Midbrain (tissue), 1 donor: ENCODE data around the gene SYNRG.
A peak's percentile ranks its signal among the peaks of the same experiment; 100 is the strongest.
"Not testable (repeated sequence)": the region's sequence is repeated elsewhere in the genome, so short reads cannot be mapped to it uniquely, and the experiment has no call there.

Experiments used
- DNase-seq: peaks from one replicate; lab custom pipeline; 2025; lab: John Stamatoyannopoulos, UW

The SYNRG gene, protein sequence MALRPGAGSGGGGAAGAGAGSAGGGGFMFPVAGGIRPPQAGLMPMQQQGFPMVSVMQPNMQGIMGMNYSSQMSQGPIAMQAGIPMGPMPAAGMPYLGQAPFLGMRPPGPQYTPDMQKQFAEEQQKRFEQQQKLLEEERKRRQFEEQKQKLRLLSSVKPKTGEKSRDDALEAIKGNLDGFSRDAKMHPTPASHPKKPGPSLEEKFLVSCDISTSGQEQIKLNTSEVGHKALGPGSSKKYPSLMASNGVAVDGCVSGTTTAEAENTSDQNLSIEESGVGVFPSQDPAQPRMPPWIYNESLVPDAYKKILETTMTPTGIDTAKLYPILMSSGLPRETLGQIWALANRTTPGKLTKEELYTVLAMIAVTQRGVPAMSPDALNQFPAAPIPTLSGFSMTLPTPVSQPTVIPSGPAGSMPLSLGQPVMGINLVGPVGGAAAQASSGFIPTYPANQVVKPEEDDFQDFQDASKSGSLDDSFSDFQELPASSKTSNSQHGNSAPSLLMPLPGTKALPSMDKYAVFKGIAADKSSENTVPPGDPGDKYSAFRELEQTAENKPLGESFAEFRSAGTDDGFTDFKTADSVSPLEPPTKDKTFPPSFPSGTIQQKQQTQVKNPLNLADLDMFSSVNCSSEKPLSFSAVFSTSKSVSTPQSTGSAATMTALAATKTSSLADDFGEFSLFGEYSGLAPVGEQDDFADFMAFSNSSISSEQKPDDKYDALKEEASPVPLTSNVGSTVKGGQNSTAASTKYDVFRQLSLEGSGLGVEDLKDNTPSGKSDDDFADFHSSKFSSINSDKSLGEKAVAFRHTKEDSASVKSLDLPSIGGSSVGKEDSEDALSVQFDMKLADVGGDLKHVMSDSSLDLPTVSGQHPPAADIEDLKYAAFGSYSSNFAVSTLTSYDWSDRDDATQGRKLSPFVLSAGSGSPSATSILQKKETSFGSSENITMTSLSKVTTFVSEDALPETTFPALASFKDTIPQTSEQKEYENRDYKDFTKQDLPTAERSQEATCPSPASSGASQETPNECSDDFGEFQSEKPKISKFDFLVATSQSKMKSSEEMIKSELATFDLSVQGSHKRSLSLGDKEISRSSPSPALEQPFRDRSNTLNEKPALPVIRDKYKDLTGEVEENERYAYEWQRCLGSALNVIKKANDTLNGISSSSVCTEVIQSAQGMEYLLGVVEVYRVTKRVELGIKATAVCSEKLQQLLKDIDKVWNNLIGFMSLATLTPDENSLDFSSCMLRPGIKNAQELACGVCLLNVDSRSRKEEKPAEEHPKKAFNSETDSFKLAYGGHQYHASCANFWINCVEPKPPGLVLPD (N-terminal part only)

DNA sequence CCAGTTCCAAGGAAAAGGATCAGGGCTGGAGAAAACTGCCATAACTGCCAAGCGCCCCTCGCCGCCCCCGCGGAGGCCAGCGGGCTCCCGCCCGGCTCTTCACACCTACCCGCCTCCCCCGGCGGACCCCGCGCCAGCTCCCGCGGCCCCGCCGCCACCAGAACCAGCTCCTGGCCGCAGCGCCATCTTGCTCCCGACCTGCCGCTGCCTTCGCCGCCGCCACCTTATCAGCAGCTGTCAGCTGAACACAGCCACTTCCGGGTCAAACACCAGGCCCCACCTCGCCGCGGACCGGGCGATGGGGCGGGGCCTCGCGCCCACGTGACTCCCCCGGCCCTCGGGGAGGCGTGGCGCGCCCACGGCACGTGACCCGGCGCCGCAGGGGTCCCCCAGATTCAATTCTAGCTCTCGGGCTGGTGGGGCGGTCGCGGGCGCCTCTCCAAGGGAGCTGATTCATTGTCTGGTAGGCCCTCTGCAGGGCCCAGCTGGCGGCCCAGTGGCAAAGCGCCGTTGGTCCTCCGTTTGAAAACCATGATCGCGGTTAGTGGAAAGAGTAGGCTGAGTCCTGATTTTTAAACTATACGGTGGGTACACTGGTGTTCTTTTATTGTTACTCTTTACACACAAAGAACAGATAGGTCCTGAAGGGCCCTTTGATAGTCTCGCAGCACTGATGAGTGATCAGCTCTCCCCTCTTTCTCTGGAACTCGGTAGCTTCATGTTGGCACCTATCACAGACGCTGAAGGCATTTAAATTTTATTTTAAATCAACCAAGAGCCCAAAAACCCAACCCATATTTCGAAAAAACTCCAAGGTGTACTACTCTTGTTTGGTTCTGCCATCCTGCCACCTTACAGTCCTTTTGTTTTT lies at the start of gene SYNRG:
TSS of gene SYNRG (minus strand) at position 249 of the 871 bp plus-strand sequence. CDS start at position 186, 63 bp downstream.
- DNase-seq: peak; percentile 96

GRCh38 chr17:37657202-37657601 lies 48.0 kb upstream of the SYNRG start:
- no peak for DNase-seq

DNA sequence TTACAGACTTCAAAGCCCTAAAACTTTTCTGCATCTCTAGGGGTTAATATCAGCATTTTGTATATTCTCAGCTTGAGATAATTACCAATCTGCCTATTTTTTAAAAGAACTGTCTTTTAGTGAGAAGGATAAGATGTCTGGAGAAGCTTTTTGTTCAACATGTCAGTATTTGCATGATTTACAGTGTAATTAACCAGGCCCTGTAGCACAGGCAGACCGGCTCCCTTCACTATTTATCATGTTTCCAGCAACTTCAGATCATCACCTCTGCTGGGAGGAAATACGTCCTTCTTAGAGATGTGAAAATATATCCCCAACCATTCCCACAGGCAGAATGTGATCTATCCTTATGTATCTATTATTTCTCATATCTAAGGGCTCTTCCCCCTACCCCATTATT lies 42.6 kb upstream of the SYNRG start:
- DNase-seq: no peak

DNA sequence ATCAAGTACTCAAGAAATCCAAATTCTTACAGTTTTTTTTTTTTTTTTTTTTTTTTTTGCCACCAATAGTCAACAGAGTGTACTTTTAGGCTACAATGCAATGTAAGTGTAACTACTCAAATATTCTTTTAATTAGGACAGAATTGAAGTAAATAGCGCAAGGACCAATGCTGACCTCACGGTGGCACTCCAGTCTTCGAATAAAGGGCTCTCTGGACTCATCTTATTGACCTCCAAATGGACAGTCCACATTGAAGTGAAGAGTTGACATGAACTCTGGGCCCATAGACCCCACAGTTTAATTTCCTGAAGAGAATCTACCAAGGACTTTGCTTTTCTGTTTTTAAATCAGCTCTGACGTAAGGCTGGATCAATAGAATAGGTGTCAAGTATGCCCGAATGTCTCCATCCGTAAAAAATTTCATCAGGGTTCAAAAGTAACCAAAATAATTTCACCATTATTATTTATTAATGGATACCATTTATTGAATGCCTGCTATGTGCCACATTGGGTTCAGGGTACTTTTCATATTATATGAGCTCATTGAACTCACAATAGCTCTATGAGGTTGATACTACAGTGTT lies 41.3 kb upstream of the SYNRG start:
- DNase-seq: peak; percentile 2

GRCh38 chr17:37648555-37648954 lies 39.3 kb upstream of the SYNRG start:
- no peak for DNase-seq

GRCh38 chr17:37647856-37648255 lies 38.6 kb upstream of the SYNRG start:
- no peak for DNase-seq

DNA sequence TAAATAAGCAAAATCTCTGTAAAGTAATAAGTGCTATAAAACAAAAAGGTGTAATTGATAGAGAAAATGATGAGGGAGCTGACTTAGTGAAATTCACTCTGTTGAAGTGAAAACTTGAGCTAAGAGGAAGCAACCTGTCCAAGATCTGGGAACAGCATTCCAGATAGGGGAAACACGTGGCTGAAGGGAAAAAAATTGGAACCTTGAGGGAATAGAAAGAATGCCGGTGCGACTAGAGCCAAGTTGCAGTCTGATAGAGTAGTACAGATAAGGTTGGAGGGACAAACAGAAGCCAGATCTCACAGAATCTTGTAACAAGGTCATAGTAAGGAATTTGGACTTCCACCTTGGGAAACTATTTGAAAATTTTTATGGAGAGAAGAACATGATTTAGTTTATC lies 34.7 kb upstream of the SYNRG start:
- peak; percentile 49 for DNase-seq

DNA sequence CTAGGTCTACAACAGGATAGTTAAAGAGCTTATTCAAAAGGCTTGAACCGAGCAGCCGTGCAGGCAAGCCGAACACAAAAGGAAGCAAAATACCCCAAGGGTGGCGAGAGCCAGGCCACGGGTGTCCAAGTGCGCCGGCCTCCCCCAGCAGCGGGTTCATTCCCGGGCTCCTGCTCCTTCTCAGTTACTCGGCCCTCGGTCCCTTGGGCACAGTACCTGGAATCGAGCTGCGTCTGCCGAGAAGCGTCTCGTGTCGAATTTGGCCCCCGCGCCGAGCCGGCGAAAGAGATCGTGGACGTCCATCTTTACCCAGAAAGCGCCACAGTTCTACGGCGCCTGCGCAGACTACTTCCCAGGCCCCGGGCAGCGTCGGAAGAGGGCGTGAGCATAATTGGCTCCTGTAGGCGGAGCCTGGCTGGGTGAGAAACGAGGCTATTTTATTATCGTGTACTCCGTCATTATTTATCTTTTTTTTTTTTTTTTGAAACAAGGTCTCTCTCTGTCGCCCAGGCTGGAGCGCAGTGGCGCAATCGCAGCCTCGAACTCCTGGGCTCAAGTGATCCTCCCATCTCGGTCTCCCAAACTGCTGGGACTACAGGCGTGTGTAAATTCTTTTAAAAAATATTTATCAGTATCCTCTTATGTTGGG lies 34.0 kb upstream of the SYNRG start, which contains the start of gene DDX52:
TSS of gene DDX52 (minus strand) at position 329 of the 649 bp plus-strand sequence. CDS start at position 303, 26 bp downstream.
- peak; percentile 90 for DNase-seq

GRCh38 chr17:37642681-37643080 lies 33.5 kb upstream of the SYNRG start:
- no peak for DNase-seq

DNA sequence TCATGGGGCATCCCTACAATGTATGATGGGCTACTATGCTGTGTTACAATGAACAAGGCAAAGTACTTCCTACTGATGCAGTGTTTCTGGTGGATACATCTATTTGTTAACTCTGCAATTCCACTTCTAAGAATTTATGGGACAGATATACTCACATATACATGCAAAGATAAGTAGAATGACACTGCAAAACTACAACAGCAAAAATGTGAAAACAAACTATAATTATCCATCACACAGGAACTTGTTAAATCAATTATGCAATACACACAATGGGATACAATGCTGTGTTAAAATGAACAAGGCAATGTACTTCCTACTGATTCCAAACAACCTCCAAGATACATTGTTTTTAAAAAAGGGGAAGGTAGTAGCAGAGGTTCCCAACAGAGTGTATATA lies 30.8 kb upstream of the SYNRG start:
- DNase-seq: no peak

DNA sequence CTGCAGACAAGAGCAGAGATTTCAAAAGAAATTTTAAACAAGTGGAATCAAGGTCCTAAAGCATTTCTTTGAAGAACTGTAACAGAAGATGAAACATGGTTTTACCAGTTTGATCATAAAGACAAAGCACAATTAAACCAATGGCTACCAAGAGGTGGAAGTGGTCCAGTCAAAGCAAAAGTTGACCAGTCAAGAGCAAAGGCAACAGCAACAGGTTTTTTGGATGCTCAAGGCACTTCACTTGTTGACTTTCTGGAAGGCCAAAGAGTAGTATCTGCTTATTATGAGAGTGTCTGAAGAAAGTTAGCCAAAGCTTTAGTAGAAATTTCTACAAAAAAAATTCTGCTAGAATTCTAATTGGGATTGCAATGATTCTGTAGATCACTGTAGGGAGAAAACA lies 28.7 kb upstream of the SYNRG start:
- no peak for DNase-seq

GRCh38 chr17:37616430-37616829 lies 7.2 kb upstream of the SYNRG start:
- DNase-seq: not testable (repeated sequence)

GRCh38 chr17:37614823-37615222 lies 5.6 kb upstream of the SYNRG start:
- no peak for DNase-seq

GRCh38 chr17:37614391-37614790 lies 5.2 kb upstream of the SYNRG start:
- no peak for DNase-seq

GRCh38 chr17:37610971-37611370 lies 1.8 kb upstream of the SYNRG start:
- DNase-seq: no peak

- DNase-seq: not testable (repeated sequence)
Observed at GRCh38 chr17:37610041-37610420, 813 bp upstream of the SYNRG start.

DNA sequence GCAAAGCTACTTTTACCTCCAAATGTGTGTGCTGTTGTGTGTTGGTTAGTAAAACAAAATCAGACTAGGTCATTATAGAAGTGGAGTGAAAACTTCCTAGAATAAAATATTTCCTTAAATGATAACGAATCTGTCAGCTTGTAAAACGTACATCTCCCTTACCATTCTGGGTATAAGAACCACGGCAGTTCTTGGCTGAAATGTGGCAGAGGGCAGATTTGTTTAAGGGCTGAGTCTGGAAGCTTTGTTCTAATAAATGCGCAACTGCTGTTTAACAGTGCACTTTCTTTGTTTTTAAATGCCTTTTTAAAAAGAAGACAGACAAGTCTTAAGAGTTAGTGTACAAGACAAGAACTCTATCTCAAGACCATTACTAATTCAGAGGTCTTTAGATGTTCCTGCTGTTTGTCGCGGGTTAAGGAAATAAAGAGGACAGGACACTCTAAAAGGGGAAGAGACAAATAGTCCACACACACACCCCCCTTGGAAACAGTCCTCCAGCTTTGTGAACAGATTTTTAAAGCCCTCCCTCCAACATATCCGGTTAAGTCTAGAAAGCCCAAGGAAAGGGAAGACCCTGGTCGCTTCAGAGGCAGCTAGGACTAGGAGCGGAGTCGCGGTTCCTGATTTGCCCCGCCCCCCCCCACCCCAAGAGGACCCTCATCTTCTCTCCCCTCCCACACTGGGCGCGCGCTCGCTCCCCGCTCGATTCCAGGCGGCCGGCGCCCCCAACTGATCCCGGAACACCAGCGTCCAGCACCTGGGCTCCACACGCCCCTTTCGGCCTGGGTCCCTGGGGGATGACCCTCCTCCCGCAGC lies 658 bp downstream of the SYNRG start:
- peak; percentile 39 for DNase-seq

DNA sequence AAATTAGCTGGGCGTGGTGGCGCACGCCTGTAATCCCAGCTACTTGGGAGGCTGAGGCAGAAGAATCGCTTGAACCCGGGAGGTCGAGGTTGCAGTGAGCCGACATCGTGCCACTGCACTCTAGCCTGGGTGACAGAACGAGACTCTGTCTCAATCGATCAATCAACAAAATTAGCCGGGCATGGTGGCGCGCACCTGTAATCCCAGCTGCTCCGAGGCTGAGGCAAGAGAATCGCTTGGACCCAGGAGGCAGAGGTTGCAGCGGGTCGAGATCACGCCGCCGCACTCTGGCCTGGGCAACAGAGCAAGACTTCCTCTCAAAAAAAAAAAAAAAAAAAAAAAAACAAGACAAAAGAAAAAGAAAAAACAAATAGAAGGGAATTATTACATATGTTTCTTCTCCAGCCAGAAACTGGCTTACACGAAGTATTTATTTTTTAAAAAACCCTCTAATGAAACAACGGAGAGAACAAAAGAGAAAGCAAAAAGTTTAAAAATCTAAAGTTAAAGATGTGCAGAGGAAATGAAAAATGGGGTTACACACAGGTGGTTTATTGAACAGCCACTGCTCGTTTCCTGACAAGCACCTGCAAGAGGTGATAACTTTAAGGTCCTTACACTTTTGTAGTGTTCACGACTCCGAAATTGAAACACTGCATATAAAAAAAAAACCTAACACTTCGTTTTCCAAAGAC lies 1.4 kb downstream of the SYNRG start:
- DNase-seq: no peak
